ENCODE results near the gene PRDM16.

The PRDM16 gene

DNA sequence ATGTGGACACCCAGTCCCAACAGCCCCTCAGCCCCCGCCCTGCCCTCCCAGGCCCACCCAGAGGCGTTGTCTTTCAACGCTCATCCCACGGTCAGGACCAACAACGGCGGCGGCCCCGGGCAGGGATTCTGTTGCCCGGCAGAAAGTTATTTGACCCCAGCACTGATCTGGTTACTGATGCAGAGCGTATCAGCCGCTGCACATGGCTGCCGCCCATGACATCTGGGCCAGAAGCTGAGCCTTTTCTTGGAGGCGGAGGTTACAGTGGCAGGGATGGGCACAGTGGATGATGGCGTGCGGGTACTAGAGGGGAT lies 258.3 kb downstream of the PRDM16 start:
- 86% methylated on average over 15 of the region's 15 CpGs for WGBS
- Histone ChIP-seq H2BK12ac (ENCODE audit: low read length in 2 of 2) (no peak overlapping the region), H3K9me3 (ENCODE audit: control insufficient read depth, low read length) (no peaks in the 10 kb centered on the region), H3K4ac (ENCODE audit: low read depth in 1 of 2, low read length in 2 of 2) (no peak overlapping the region), H2BK15ac (ENCODE audit: low read depth, poor library complexity, severe bottlenecking) (no peak overlapping the region), H2AK5ac (ENCODE audit: low read length, severe bottlenecking) (no peak overlapping the region), H3K4me1 (ENCODE audit: control insufficient read depth, insufficient read depth, low read depth, low read length) (no peaks in the 10 kb centered on the region), H3K4me2 (ENCODE audit: low read length, poor library complexity, severe bottlenecking) (no peak overlapping the region), H2BK5ac (ENCODE audit: low read depth, low read length, poor library complexity, severe bottlenecking) (no peak overlapping the region), H3K36me3 (ENCODE audit: control insufficient read depth in 1 of 2, insufficient read depth in 2 of 2, low read depth in 1 of 2, low read length in 2 of 2) (no peaks in the 10 kb centered on the region), H3K27me3 (ENCODE audit: control insufficient read depth in 1 of 2, insufficient read depth in 1 of 2, low read length in 2 of 2) (peaks cover 27 to 29% of the 10 kb centered on the region in 2 experiments), H3K18ac (ENCODE audit: low read depth in 1 of 2, low read length in 2 of 2) (no peak overlapping the region), H3K27ac (ENCODE audit: low read length, poor library complexity, severe bottlenecking) (no peak overlapping the region), H3K4me3 (ENCODE audit: insufficient read depth in 1 of 2, low read depth in 1 of 2, low read length in 2 of 2) (no peak overlapping the region), H4K91ac (ENCODE audit: low read length) (no peak overlapping the region), H3K14ac (ENCODE audit: low read length in 2 of 2) (no peak overlapping the region), H3K9ac (ENCODE audit: low read length) (no peak overlapping the region), H4K8ac (ENCODE audit: low read length) (no peak overlapping the region), H3K23ac (ENCODE audit: low read length in 2 of 2) (no peak overlapping the region), H2BK120ac (ENCODE audit: low read depth, low read length) (no peak overlapping the region), H3K79me1 (replicated peaks; ENCODE audit: low read length, poor library complexity, severe bottlenecking) (no peaks in the 10 kb centered on the region), H2AFZ (ENCODE audit: low read depth, low read length) (no peak overlapping the region)
- DNase-seq: no peak

DNA sequence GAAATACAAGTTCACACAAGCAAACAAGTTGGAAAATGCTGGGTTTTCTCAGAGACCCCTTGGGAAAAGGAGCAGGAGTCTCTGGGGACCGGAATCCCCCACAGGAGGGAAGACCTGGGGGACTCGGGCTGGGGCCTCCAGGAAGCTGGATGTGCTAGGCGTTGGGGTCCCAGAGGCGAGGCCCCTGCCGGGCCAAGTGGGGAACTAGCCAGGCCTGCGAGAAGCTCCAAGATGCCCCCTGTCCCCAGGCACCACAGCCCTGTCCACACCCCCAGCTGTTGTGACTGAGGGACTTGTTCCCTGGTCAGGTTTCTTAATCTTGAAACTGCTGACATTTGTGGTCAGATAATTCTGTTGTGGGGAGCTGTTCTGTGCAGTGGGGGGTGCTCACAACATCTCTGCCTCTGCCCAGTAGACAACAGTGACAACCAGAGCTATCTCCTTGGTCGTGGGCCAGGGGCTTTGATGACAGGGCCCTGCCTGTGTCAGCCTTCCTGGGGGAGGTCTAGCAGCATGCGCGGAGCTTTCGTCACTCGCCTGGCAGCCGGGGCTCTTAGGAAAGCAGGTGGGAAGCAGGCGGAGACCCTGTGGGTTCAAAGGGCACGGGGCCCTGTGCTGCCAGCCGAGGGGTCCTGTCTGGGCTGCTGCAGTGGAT lies 259.1 kb downstream of the PRDM16 start:
- Histone ChIP-seq H3K27ac (ENCODE audit: low read length, poor library complexity, severe bottlenecking) (no peak overlapping the region), H3K36me3 (ENCODE audit: control insufficient read depth in 1 of 2, insufficient read depth in 2 of 2, low read depth in 1 of 2, low read length in 2 of 2) (no peaks in the 10 kb centered on the region), H3K4me1 (ENCODE audit: control insufficient read depth, insufficient read depth, low read depth, low read length) (no peaks in the 10 kb centered on the region), H3K27me3 (ENCODE audit: control insufficient read depth in 1 of 2, insufficient read depth in 1 of 2, low read length in 2 of 2) (peaks cover 24% of the 10 kb centered on the region in 2 experiments), H2AK5ac (ENCODE audit: low read length, severe bottlenecking) (no peak overlapping the region), H4K91ac (ENCODE audit: low read length) (no peak overlapping the region), H4K8ac (ENCODE audit: low read length) (no peak overlapping the region), H2AFZ (ENCODE audit: low read depth, low read length) (no peak overlapping the region), H3K14ac (ENCODE audit: low read length in 2 of 2) (no peak overlapping the region), H2BK15ac (ENCODE audit: low read depth, poor library complexity, severe bottlenecking) (no peak overlapping the region), H3K4me3 (ENCODE audit: insufficient read depth in 1 of 2, low read depth in 1 of 2, low read length in 2 of 2) (no peak overlapping the region), H3K79me1 (replicated peaks; ENCODE audit: low read length, poor library complexity, severe bottlenecking) (no peaks in the 10 kb centered on the region), H3K9ac (ENCODE audit: low read length) (no peak overlapping the region), H2BK12ac (ENCODE audit: low read length in 2 of 2) (no peak overlapping the region), H3K9me3 (ENCODE audit: control insufficient read depth, low read length) (no peaks in the 10 kb centered on the region), H2BK5ac (ENCODE audit: low read depth, low read length, poor library complexity, severe bottlenecking) (no peak overlapping the region), H2BK120ac (ENCODE audit: low read depth, low read length) (no peak overlapping the region), H3K23ac (ENCODE audit: low read length in 2 of 2) (no peak overlapping the region), H3K4me2 (ENCODE audit: low read length, poor library complexity, severe bottlenecking) (no peak overlapping the region), H3K4ac (ENCODE audit: low read depth in 1 of 2, low read length in 2 of 2) (no peak overlapping the region), H3K18ac (ENCODE audit: low read depth in 1 of 2, low read length in 2 of 2) (no peak overlapping the region)
- DNase-seq: no peak
- WGBS: 75% methylated on average over 13 of the region's 15 CpGs

DNA sequence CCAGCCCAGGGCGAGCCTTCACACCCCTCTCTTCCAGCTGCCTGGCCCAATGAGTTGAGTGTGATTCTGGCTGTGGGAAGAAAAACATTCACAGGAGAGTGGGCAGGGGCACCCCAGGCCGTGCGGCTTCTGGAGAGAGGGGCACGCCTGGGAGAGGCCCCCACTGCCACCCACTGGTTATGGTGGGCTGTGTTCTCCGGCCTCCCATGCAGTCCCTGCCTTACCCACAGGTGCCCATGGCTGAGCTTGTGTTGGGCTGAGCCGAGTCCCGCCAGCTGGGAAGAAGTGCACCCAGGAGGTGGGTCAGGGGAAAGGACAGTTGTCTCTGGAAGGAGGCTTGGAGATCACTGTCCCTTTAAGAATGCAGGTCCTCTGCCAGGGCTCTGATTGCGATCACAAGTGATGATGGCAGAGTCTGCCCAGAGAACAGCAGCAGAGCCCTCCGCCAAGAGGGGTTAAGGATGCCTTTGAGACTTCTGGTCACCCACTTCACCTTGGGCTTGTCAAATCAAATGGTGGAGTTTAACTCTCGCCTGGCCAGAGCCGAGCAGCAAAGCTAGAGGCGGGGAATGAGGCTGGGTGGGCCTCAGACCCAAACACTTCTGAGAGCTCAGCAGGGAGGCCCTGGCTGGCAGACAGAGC lies 260.8 kb downstream of the PRDM16 start:
- Histone ChIP-seq H2BK5ac (ENCODE audit: low read depth, low read length, poor library complexity, severe bottlenecking) (no peak overlapping the region), H3K4me1 (ENCODE audit: control insufficient read depth, insufficient read depth, low read depth, low read length) (no peaks in the 10 kb centered on the region), H4K8ac (ENCODE audit: low read length) (no peak overlapping the region), H3K4me3 (ENCODE audit: insufficient read depth in 1 of 2, low read depth in 1 of 2, low read length in 2 of 2) (no peak overlapping the region), H3K27me3 (ENCODE audit: control insufficient read depth in 1 of 2, insufficient read depth in 1 of 2, low read length in 2 of 2) (peaks cover 9 to 24% of the 10 kb centered on the region in 2 experiments), H3K79me1 (replicated peaks; ENCODE audit: low read length, poor library complexity, severe bottlenecking) (no peaks in the 10 kb centered on the region), H3K4ac (ENCODE audit: low read depth in 1 of 2, low read length in 2 of 2) (no peak overlapping the region), H2BK120ac (ENCODE audit: low read depth, low read length) (no peak overlapping the region), H3K4me2 (ENCODE audit: low read length, poor library complexity, severe bottlenecking) (no peak overlapping the region), H2AK5ac (ENCODE audit: low read length, severe bottlenecking) (no peak overlapping the region), H3K18ac (ENCODE audit: low read depth in 1 of 2, low read length in 2 of 2) (no peak overlapping the region), H3K23ac (ENCODE audit: low read length in 2 of 2) (no peak overlapping the region), H3K9me3 (ENCODE audit: control insufficient read depth, low read length) (no peaks in the 10 kb centered on the region), H3K9ac (ENCODE audit: low read length) (no peak overlapping the region), H3K36me3 (ENCODE audit: control insufficient read depth in 1 of 2, insufficient read depth in 2 of 2, low read depth in 1 of 2, low read length in 2 of 2) (no peaks in the 10 kb centered on the region), H3K27ac (ENCODE audit: low read length, poor library complexity, severe bottlenecking) (no peak overlapping the region), H2BK15ac (ENCODE audit: low read depth, poor library complexity, severe bottlenecking) (no peak overlapping the region), H2BK12ac (ENCODE audit: low read length in 2 of 2) (no peak overlapping the region), H4K91ac (ENCODE audit: low read length) (no peak overlapping the region), H3K14ac (ENCODE audit: low read length in 2 of 2) (no peak overlapping the region), H2AFZ (ENCODE audit: low read depth, low read length) (no peak overlapping the region)
- no peak for DNase-seq
- WGBS: 75% methylated on average over 12 of the region's 12 CpGs

DNA sequence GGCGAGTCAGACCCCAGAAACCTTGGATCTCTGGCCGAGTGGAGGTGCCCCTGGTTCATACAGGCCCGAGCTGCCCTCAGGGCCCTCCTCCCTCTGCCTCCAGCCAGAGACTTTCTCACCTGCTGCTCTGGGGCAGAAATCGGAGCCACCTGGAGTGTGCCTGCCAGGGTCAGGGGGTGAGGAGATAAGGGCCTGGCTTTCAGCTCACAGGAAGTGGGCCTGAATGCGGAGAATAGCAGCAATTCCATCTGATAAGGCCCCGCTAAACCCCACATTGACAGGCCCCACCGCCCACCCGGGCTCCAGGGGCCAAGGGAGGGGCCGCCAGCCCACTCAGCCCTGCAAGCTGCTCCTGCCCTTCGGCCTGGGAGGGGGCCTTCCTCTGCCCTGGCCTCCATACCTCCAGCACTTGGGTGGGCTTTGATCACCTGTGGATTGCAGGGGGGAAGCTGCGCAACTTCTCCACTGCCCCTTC lies 261.8 kb downstream of the PRDM16 start:
- Histone ChIP-seq H3K79me1 (replicated peaks; ENCODE audit: low read length, poor library complexity, severe bottlenecking) (no peaks in the 10 kb centered on the region), H3K14ac (ENCODE audit: low read length in 2 of 2) (no peak overlapping the region), H2BK5ac (ENCODE audit: low read depth, low read length, poor library complexity, severe bottlenecking) (no peak overlapping the region), H2BK120ac (ENCODE audit: low read depth, low read length) (no peak overlapping the region), H3K23ac (ENCODE audit: low read length in 2 of 2) (no peak overlapping the region), H3K27me3 (ENCODE audit: control insufficient read depth in 1 of 2, insufficient read depth in 1 of 2, low read length in 2 of 2) (peaks cover 8 to 32% of the 10 kb centered on the region in 2 experiments), H2AK5ac (ENCODE audit: low read length, severe bottlenecking) (no peak overlapping the region), H3K9ac (ENCODE audit: low read length) (no peak overlapping the region), H3K4me1 (ENCODE audit: control insufficient read depth, insufficient read depth, low read depth, low read length) (no peaks in the 10 kb centered on the region), H4K8ac (ENCODE audit: low read length) (no peak overlapping the region), H2BK15ac (ENCODE audit: low read depth, poor library complexity, severe bottlenecking) (no peak overlapping the region), H3K4me3 (ENCODE audit: insufficient read depth in 1 of 2, low read depth in 1 of 2, low read length in 2 of 2) (no peak overlapping the region), H3K27ac (ENCODE audit: low read length, poor library complexity, severe bottlenecking) (no peak overlapping the region), H2BK12ac (ENCODE audit: low read length in 2 of 2) (no peak overlapping the region), H3K18ac (ENCODE audit: low read depth in 1 of 2, low read length in 2 of 2) (no peak overlapping the region), H4K91ac (ENCODE audit: low read length) (no peak overlapping the region), H3K36me3 (ENCODE audit: control insufficient read depth in 1 of 2, insufficient read depth in 2 of 2, low read depth in 1 of 2, low read length in 2 of 2) (no peaks in the 10 kb centered on the region), H3K4me2 (ENCODE audit: low read length, poor library complexity, severe bottlenecking) (no peak overlapping the region), H3K9me3 (ENCODE audit: control insufficient read depth, low read length) (no peaks in the 10 kb centered on the region), H3K4ac (ENCODE audit: low read depth in 1 of 2, low read length in 2 of 2) (no peak overlapping the region), H2AFZ (ENCODE audit: low read depth, low read length) (no peak overlapping the region)
- DNase-seq: no peak
- 43% methylated on average over 7 of the region's 11 CpGs for WGBS
